ENCODE data around the gene MKNK2. TPM values are rescaled to one million over a fixed set of nuclear protein-coding genes. Genes with fewer than 3 reads are reported as not detected.

Gene MKNK2
- polyA plus RNA-seq, 1 donor from 2014 or later, result 27.6 TPM

- Histone ChIP-seq H3K27ac (ENCODE audit: low read length) (no peak overlapping the region), H3K4me3 (ENCODE audit: low read length) (no peak overlapping the region), H3K79me2 (replicated peaks; ENCODE audit: insufficient read depth, low read length) (peaks cover 20% of the 10 kb centered on the region), H3K27me3 (ENCODE audit: insufficient read depth, low read depth, low read length) (no peaks in the 10 kb centered on the region), H3K4me2 (ENCODE audit: low read length) (no peak overlapping the region), H3K9me2 (ENCODE audit: insufficient read depth, low read length) (no peaks in the 10 kb centered on the region), H2AFZ (ENCODE audit: low read depth, low read length) (no peak overlapping the region), H3K36me3 (ENCODE audit: insufficient read depth, low read length) (no peaks in the 10 kb centered on the region), H3K9ac (ENCODE audit: low read length) (no peak overlapping the region), H3F3A (ENCODE audit: insufficient read depth, low read length, poor library complexity, severe bottlenecking) (no peaks in the 10 kb centered on the region), H3K9me3 (ENCODE audit: low read length) (no peaks in the 10 kb centered on the region), H4K20me1 (ENCODE audit: insufficient read depth) (peaks cover 1% of the 10 kb centered on the region)
- no peak for TF ChIP-seq SMC3 (conservative IDR thresholded peaks at IDR 0.05; ENCODE audit: poor library complexity)
- no peak for TF ChIP-seq REST (IDR thresholded peaks at IDR 0.05; ENCODE audit: borderline replicate concordance)
- no peak for TF ChIP-seq TAF1 (IDR thresholded peaks at IDR 0.05; ENCODE audit: low read depth)
- TF ChIP-seq MXI1 (conservative IDR thresholded peaks at IDR 0.05; ENCODE audit: poor library complexity, severe bottlenecking), result no peak
- no peak for TF ChIP-seq POLR2AphosphoS5 (IDR thresholded peaks at IDR 0.05)
Measured at GRCh38 chr19:2044709-2045500, 6.1 kb downstream of the MKNK2 start.

- no peak for TF ChIP-seq CTCF (IDR thresholded peaks at IDR 0.05; ENCODE audit: poor library complexity, severe bottlenecking)
- TF ChIP-seq TAF1 (IDR thresholded peaks at IDR 0.05; ENCODE audit: low read depth), result no peak
- TF ChIP-seq EP300 (conservative IDR thresholded peaks at IDR 0.05; ENCODE audit: poor library complexity, severe bottlenecking), result no peak
- Histone ChIP-seq H3F3A (ENCODE audit: insufficient read depth, low read length, poor library complexity, severe bottlenecking) (no peaks in the 10 kb centered on the region), H3K79me2 (replicated peaks; ENCODE audit: insufficient read depth, low read length) (peaks cover 13% of the 10 kb centered on the region), H3K9me2 (ENCODE audit: insufficient read depth, low read length) (no peaks in the 10 kb centered on the region), H3K9ac (ENCODE audit: low read length) (no peak overlapping the region), H4K20me1 (ENCODE audit: insufficient read depth) (no peaks in the 10 kb centered on the region), H2AFZ (ENCODE audit: low read depth, low read length) (no peak overlapping the region), H3K4me3 (ENCODE audit: low read length) (no peak overlapping the region), H3K36me3 (ENCODE audit: insufficient read depth, low read length) (no peaks in the 10 kb centered on the region), H3K27ac (ENCODE audit: low read length) (no peak overlapping the region), H3K27me3 (ENCODE audit: insufficient read depth, low read depth, low read length) (no peaks in the 10 kb centered on the region), H3K9me3 (ENCODE audit: low read length) (no peaks in the 10 kb centered on the region), H3K4me2 (ENCODE audit: low read length) (no peak overlapping the region)
Measured at GRCh38 chr19:2043961-2044708, 6.9 kb downstream of the MKNK2 start.
